ENCODE results near the gene SLC2A9.

The SLC2A9 gene

GRCh38 chr4:9782136-9782436 is 239.2 kb downstream of the SLC2A9 start:
- no peak overlapping the region for H3K4me3 ChIP-seq (ENCODE audit: low read depth, low read length)
- no peaks in the 10 kb centered on the region for H3K36me3 ChIP-seq (ENCODE audit: insufficient read depth, low read length)
- H3K79me2 ChIP-seq (ENCODE audit: control insufficient read depth, insufficient read depth, low read length, unreplicated experiment): no peaks in the 10 kb centered on the region
- H3K4me1 ChIP-seq (ENCODE audit: control insufficient read depth, insufficient read depth, low read length, unreplicated experiment): no peaks in the 10 kb centered on the region
- no peaks in the 10 kb centered on the region for H3K27me3 ChIP-seq (ENCODE audit: insufficient read depth, low read length)
- no peak overlapping the region for H3K27ac ChIP-seq (ENCODE audit: low read depth, low read length)
- H2AFZ ChIP-seq (ENCODE audit: low read length, unreplicated experiment): no peak overlapping the region

GRCh38 chr4:9781343-9782135 is 239.8 kb downstream of the SLC2A9 start, which contains the start of gene DRD5:
DRD5 (plus strand) TSS chr4:9781634; CDS start chr4:9782030, 396 bp downstream.
- Histone ChIP-seq H3K27ac (ENCODE audit: low read depth, low read length) (no peak within 1 kb of the TSS), H3K36me3 (ENCODE audit: insufficient read depth, low read length) (no peaks in the 10 kb centered on the region), H3K79me2 (ENCODE audit: control insufficient read depth, insufficient read depth, low read length, unreplicated experiment) (no peaks in the 10 kb centered on the region), H3K4me1 (ENCODE audit: control insufficient read depth, insufficient read depth, low read length, unreplicated experiment) (no peaks in the 10 kb centered on the region), H3K27me3 (ENCODE audit: insufficient read depth, low read length) (no peaks in the 10 kb centered on the region), H2AFZ (ENCODE audit: low read length, unreplicated experiment) (no peak within 1 kb of the TSS), H3K4me3 (ENCODE audit: low read depth, low read length) (no peak within 1 kb of the TSS)

All from ACC112 (cell line).